Mucosa of stomach (tissue), 1 donor: ENCODE results near the gene CNTNAP5.

Experiments used
- H3K27me3 ChIP-seq: one replicate; pipeline ENCODE4 v1.7.0; 2013; ENCODE audit warnings: mild to moderate bottlenecking, low read length; ENCODE audit not compliant: control insufficient read depth, insufficient read depth
- H3K36me3 ChIP-seq: one replicate; pipeline ENCODE4 v1.7.0; 2013; ENCODE audit warnings: low read length; ENCODE audit not compliant: control insufficient read depth, insufficient read depth
- H3K4me1 ChIP-seq: one replicate; pipeline ENCODE4 v1.7.0; 2013; ENCODE audit warnings: mild to moderate bottlenecking, low read length; ENCODE audit not compliant: control insufficient read depth, insufficient read depth
- H3K4me3 ChIP-seq: one replicate; pipeline ENCODE4 v1.7.0; 2013; ENCODE audit warnings: low read length
- H3K9ac ChIP-seq: one replicate; pipeline ENCODE4 v1.7.0; 2013; ENCODE audit warnings: mild to moderate bottlenecking, low read length, moderate library complexity
- H3K9me3 ChIP-seq: one replicate; pipeline ENCODE4 v1.7.0; 2013; ENCODE audit warnings: mild to moderate bottlenecking, low read length, moderate library complexity; ENCODE audit not compliant: control insufficient read depth
- donor health status: Pancreatic carcinoma.

The CNTNAP5 gene

GRCh38 chr2:124704071-124704925 lies 679.2 kb downstream of the CNTNAP5 start:
- no peak overlapping the region for H3K9ac ChIP-seq
- H3K4me1 ChIP-seq = no peaks in the 10 kb centered on the region
- H3K27me3 ChIP-seq = no peaks in the 10 kb centered on the region
- no peak overlapping the region for H3K4me3 ChIP-seq
- no peaks in the 10 kb centered on the region for H3K9me3 ChIP-seq
- no peaks in the 10 kb centered on the region for H3K36me3 ChIP-seq

GRCh38 chr2:124708661-124709060 lies 683.6 kb downstream of the CNTNAP5 start:
- Histone ChIP-seq H3K36me3 (no peaks in the 10 kb centered on the region), H3K27me3 (no peaks in the 10 kb centered on the region), H3K9me3 (no peaks in the 10 kb centered on the region), H3K4me3 (no peak overlapping the region), H3K4me1 (no peaks in the 10 kb centered on the region), H3K9ac (no peak overlapping the region)

GRCh38 chr2:124713969-124714368 lies 688.9 kb downstream of the CNTNAP5 start:
- no peak overlapping the region for H3K9ac ChIP-seq
- no peaks in the 10 kb centered on the region for H3K4me1 ChIP-seq
- no peaks in the 10 kb centered on the region for H3K9me3 ChIP-seq
- H3K36me3 ChIP-seq = no peaks in the 10 kb centered on the region
- H3K27me3 ChIP-seq = no peaks in the 10 kb centered on the region
- no peak overlapping the region for H3K4me3 ChIP-seq

GRCh38 chr2:124725187-124725586 lies 700.1 kb downstream of the CNTNAP5 start:
- Histone ChIP-seq H3K9ac (no peak overlapping the region), H3K36me3 (no peaks in the 10 kb centered on the region), H3K4me1 (no peaks in the 10 kb centered on the region), H3K4me3 (no peak overlapping the region), H3K9me3 (no peaks in the 10 kb centered on the region), H3K27me3 (no peaks in the 10 kb centered on the region)

GRCh38 chr2:124740636-124741035 lies 715.5 kb downstream of the CNTNAP5 start:
- Histone ChIP-seq H3K36me3 (no peaks in the 10 kb centered on the region), H3K4me3 (no peak overlapping the region), H3K4me1 (no peaks in the 10 kb centered on the region), H3K27me3 (no peaks in the 10 kb centered on the region), H3K9me3 (no peaks in the 10 kb centered on the region), H3K9ac (no peak overlapping the region)

GRCh38 chr2:124753842-124754241 lies 728.8 kb downstream of the CNTNAP5 start:
- Histone ChIP-seq H3K27me3 (no peaks in the 10 kb centered on the region), H3K9ac (no peak overlapping the region), H3K9me3 (no peaks in the 10 kb centered on the region)

GRCh38 chr2:124755386-124755785 lies 730.3 kb downstream of the CNTNAP5 start:
- Histone ChIP-seq H3K27me3 (no peaks in the 10 kb centered on the region), H3K9me3 (no peaks in the 10 kb centered on the region), H3K4me3 (no peak overlapping the region), H3K9ac (no peak overlapping the region), H3K36me3 (no peaks in the 10 kb centered on the region), H3K4me1 (no peaks in the 10 kb centered on the region)

More at GRCh38 chr2:124753842-124754241, 728.8 kb downstream of the CNTNAP5 start:
- Histone ChIP-seq H3K4me3 (no peak overlapping the region), H3K4me1 (no peaks in the 10 kb centered on the region), H3K36me3 (no peaks in the 10 kb centered on the region)

- no peaks in the 10 kb centered on the region for H3K27me3 ChIP-seq
These were observed 731.0 kb downstream of the CNTNAP5 start for GRCh38 chr2:124756048-124756447.

GRCh38 chr2:124762388-124762787 lies 737.3 kb downstream of the CNTNAP5 start:
- H3K9ac ChIP-seq = no peak overlapping the region
- no peaks in the 10 kb centered on the region for H3K36me3 ChIP-seq
- H3K4me3 ChIP-seq = no peak overlapping the region
- no peaks in the 10 kb centered on the region for H3K9me3 ChIP-seq
- no peaks in the 10 kb centered on the region for H3K4me1 ChIP-seq
- no peaks in the 10 kb centered on the region for H3K27me3 ChIP-seq

More at GRCh38 chr2:124756048-124756447, 731.0 kb downstream of the CNTNAP5 start:
- Histone ChIP-seq H3K4me3 (no peak overlapping the region), H3K4me1 (no peaks in the 10 kb centered on the region), H3K36me3 (no peaks in the 10 kb centered on the region), H3K9me3 (no peaks in the 10 kb centered on the region), H3K9ac (no peak overlapping the region)

- no peaks in the 10 kb centered on the region for H3K36me3 ChIP-seq
- H3K9me3 ChIP-seq = no peaks in the 10 kb centered on the region
- no peaks in the 10 kb centered on the region for H3K4me1 ChIP-seq
- H3K27me3 ChIP-seq = no peaks in the 10 kb centered on the region
- no peak overlapping the region for H3K4me3 ChIP-seq
- H3K9ac ChIP-seq = no peak overlapping the region
These were observed 738.5 kb downstream of the CNTNAP5 start for GRCh38 chr2:124763611-124764010.

GRCh38 chr2:124774781-124775180 lies 749.7 kb downstream of the CNTNAP5 start:
- no peaks in the 10 kb centered on the region for H3K36me3 ChIP-seq
- H3K27me3 ChIP-seq = no peaks in the 10 kb centered on the region
- no peak overlapping the region for H3K4me3 ChIP-seq
- no peak overlapping the region for H3K9ac ChIP-seq
- no peaks in the 10 kb centered on the region for H3K9me3 ChIP-seq
- no peaks in the 10 kb centered on the region for H3K4me1 ChIP-seq

GRCh38 chr2:124776332-124776731 lies 751.2 kb downstream of the CNTNAP5 start:
- no peak overlapping the region for H3K9ac ChIP-seq
- H3K27me3 ChIP-seq = no peaks in the 10 kb centered on the region
- no peaks in the 10 kb centered on the region for H3K36me3 ChIP-seq
- no peaks in the 10 kb centered on the region for H3K4me1 ChIP-seq
- H3K9me3 ChIP-seq = no peaks in the 10 kb centered on the region
- H3K4me3 ChIP-seq = no peak overlapping the region
